COLO829 (cell line): ENCODE results near the gene DGKH.
"Not testable (repeated sequence)": the region's sequence is repeated elsewhere in the genome, so short reads cannot be mapped to it uniquely, and the experiment has no call there.

Experiments used
- DNase-seq: peaks from one replicate; pipeline ENCODE4 v3.0.0; 2012; ENCODE audit warnings: low spot score

Gene DGKH

DNA sequence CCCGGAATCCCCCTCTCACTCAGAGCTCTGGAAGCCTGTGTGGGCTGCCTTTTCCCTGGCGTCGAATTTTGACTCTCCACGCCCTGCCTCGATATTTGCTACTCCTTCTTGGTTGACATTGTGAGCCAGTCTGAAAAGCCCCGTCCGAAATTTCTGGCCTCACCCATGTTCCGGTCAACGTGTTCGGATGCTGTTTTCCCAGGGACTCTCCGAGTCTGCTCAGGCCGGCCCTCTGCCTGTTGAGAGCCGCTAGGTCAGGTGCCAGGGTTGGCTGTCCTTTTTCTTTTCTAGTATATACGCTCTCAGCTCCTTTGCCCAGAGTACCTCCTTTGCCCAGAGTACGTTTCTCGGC lies 6.8 kb upstream of the DGKH start:
- no peak for DNase-seq

DNA sequence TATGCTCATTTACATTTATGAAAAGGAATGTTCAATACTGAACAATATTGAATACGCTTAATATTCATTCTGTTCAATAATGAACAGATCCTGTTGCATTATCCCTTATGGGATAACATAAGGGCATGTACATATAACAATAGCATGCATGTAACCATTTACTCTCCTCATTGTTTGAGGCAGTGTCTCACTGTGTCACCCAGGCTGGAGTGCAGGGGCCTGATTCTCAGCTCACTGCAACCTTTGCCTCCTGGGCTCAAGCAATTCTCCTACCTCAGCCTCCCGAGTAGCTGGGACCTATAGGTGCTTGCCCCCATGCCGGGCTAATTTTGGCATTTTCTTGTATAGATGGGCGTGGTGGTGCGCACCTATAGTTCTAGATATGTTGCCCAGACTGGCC lies 4.8 kb upstream of the DGKH start:
- no peak for DNase-seq

DNA sequence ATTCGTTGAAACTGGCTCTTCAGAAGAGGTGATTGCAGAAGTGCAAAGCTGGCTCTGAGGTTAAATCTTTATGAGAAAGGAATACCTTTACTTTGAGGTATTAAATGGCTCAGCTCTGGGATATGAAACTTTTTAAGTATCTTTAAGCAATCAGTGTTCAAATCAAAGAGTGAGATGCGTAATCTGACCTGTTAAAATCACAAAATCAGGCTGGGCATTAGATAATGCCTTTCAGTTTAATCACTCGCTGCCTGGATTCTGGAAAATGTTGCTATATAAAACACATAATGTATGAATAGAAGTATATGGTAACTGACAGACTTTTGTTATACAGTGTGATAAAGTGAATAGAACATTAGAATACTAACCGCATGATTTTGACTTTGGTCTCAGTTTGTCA lies 2.0 kb upstream of the DGKH start:
- no peak for DNase-seq

DNA sequence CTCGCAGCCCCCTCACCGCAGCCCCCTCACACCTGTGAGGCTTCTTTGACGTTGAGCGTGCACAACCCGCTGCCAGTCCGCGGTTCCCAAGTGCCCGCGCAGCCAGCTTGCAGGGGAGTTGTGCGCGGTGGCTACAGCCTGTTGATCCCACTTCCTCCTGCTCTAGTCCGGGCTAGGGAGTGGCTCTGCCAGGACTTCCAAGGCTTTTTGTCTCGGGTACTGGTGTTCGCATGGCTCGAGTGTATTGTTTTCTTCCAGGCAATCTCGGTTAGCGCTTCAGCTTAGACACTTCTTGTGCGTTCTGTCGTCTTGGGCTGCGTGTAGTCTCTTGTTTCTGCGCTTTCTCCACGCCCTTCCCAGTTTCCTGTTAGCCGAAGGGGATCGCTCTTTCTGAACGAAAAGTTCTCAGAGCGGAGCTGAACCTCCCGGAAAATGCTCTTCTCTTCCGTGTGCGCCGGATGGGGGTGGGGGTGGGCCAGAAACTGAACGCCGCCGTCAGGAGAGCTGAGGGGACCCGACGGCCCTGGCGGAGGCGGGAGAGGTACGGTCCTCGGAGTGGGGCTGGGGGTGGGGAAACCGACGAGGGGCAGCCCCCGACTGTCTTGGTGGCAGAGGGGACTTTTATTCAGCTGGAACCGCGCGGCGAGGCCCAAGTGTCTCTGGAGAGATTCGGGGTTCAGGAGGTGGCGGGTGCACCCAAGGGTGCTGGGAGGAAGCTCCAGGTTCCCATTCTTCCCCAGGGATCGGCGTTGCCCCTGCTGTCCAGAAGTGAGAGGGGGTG lies 697 bp upstream of the DGKH start:
- peak; percentile 32 for DNase-seq

DNA sequence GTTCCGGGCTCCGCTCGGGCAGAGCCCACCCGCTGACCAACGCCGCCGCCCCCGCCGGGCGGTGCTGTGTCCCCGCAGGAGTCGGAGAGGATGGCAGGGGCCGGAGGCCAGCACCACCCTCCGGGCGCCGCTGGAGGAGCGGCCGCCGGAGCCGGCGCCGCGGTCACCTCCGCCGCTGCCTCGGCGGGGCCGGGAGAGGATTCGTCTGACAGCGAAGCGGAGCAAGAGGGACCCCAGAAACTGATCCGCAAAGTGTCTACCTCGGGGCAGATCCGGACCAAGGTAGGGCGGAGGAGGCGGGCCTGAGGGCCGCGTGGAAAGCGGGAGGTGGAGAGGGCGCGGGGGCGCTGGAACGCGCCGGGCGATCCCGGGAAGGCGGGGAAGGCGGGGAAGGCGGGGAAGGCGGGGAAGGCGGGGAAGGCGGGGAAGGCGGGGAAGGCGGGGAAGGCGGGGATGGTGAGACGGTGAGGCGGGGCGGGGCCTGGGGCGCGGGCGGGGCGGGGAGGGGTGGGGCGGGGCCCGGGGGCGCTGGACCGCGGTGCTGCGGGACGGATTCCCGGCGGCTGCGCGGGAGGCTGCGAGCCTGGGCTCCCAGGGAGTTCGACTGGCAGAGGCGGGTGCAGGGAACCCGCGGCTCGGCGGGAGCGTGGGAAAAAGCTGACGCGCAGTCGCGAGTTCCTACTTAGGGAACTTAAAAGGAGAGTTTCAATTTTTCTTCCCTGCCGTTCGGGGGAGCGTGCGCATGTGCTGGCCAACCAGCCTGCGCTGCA lies 421 bp downstream of the DGKH start:
- DNase-seq: peak; percentile 58

- DNase-seq: no peak
Measured at GRCh38 chr13:42049454-42049813, 986 bp downstream of the DGKH start.

- DNase-seq: no peak
Measured at GRCh38 chr13:42054798-42055499, 6.5 kb downstream of the DGKH start.

DNA sequence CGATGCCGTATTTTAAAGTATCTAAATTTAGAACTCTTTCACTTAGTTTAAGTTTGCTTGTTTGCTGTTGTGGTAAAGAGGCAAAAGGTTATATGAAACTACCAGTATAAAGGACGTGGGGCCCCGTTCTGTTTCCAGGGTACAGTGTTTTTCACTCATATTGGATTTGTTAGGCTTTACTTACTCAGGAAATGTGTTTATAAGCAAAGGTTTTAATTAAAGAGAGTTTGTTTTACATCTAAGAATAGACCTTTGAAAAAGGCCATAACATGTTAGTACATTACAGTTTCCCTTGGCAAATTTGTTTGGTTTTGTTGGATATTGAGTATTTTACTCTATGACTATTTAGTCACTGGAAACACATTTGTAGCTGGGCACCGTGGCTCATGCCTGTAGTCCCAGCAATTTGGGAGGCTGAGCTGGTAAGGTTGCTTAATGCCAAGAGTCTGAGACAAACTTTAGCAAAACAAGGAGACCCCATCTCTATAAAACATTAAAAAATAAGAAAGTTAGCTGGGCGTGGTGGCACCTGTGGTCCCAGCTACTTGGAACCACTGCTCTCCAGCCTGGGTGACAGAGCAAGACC lies 7.1 kb downstream of the DGKH start:
- DNase-seq: no peak

- DNase-seq: no peak
Measured at GRCh38 chr13:42056146-42056545, 7.7 kb downstream of the DGKH start.

DNA sequence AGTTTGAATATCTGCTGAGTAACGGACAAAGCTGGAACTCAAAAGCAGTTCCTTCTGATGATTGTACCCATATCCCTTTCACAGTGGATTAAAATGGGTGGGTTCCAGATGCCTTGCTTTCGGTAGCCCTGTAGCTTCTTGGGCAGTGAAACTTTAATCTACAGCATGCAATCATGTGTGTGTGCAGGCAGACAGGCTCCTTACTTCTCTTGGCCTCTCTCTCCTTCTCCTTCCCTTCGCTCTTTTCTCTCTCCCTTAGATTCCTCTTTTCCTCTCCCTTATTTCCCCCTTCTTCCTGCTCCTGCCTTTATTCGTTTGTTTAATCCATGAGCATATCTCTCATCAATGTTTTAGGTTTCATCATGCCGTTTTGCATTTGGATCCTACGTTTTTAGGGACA lies 8.1 kb downstream of the DGKH start:
- no peak for DNase-seq

- no peak for DNase-seq
Measured at GRCh38 chr13:42057918-42058530, 9.6 kb downstream of the DGKH start.

- DNase-seq: no peak
Measured at GRCh38 chr13:42061943-42062342, 13.5 kb downstream of the DGKH start.

- DNase-seq: no peak
Measured at GRCh38 chr13:42063105-42063504, 14.7 kb downstream of the DGKH start.

- DNase-seq: no peak
Measured at GRCh38 chr13:42064259-42064658, 15.8 kb downstream of the DGKH start.

- no peak for DNase-seq
Measured at GRCh38 chr13:42064966-42065365, 16.5 kb downstream of the DGKH start.

- no peak for DNase-seq
Measured at GRCh38 chr13:42065414-42065813, 17.0 kb downstream of the DGKH start.

GRCh38 chr13:42066542-42066941 lies 18.1 kb downstream of the DGKH start:
- DNase-seq: no peak

DNA sequence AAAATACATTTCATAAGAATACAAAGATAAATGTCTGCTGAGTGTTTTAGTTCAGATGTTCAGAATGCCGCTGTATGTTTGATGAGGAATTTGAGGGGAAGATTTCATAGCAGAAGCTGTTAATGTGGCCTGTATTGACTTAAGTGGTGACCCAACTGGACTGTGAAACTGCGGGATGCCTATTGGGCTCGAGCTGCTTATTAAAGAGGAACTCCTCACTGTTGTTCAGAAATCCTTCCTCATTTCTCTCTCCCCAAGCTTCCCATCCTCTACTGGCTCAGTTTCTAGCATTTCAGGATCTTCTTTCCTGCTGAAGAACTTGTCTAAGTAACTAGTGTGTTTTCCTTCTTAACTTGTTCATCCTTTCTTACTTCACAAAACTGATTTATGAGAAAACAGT lies 20.4 kb downstream of the DGKH start:
- DNase-seq: no peak

GRCh38 chr13:42070599-42070998 lies 22.2 kb downstream of the DGKH start:
- DNase-seq: peak; percentile 15

DNA sequence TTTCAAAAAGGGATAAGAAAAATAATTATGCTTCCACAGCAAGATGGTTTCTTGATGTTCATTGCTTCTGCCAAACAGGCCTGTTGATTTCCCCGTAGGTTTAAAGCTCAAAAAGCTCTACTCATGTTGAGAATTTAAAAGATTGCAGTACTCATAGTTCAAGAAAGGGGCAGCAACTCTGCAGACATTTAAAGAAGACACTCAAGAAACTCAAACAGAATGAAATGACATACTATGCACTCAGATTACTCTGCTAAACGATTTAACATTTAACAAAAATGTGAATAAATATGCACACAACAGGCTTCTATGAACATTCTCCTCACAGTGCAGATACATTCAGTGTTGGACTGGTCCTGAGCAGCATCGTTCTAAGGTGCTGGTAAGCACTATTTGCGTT lies 22.7 kb downstream of the DGKH start:
- not testable (repeated sequence) for DNase-seq

DNA sequence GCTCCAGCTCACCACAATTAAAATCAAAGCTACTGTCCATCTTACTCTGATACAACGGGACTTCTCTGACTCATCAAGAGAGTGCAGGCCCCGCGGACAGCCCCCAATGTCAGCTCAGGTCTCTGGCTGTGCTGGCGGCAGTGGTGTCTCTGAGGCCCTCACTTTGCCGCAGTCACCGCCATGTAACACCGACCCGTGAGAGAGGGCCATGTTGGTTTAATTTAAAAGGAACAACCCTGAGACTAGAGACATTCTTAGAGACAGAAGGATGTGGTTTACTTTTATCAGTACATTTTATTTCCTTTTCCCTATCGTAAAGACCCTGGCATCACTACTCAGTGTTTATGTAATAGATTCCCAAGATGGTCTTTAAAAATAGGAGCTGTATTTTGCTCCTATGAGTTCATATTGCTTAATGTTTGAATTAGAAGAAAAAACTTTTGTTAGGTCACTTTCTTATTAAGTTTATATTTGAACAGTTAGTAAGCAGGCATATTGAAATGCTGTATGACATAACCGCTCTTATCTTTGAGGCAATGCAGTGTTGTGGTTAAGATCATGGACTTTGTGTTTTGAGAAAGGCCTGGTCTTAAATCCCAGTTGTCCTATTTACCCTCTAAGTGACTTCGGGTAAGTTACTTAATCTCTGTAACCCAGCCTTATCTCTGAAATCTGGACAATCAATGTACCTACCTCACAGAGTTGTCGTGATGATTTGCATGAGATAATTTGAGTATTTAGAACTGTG lies 23.4 kb downstream of the DGKH start:
- DNase-seq: no peak

GRCh38 chr13:42073683-42074082 lies 25.2 kb downstream of the DGKH start:
- no peak for DNase-seq
